Tibial artery (tissue), 4 donors: ENCODE measurements around the gene CCL20.

Experiments used
- DNase-seq, 2 donors: peaks; one replicate each; pipeline ENCODE4 v3.0.0-alpha.2; 2019
- H3K27ac ChIP-seq, 2 donors: fragments of 200-600 bp; sonication (generic) in 1 of 2; 1 replicate in 1 of 2; 2 replicates in 1 of 2; pipeline ENCODE4 v1.5.1; 2018 to 2019; ENCODE audit warnings: mild to moderate bottlenecking in 1 of 2
- H3K27me3 ChIP-seq, 2 donors: fragments of 200-600 bp; sonication (generic) in 1 of 2; one replicate each; pipeline versions ENCODE4 v1.5.1 to v1.6.0; 2016 to 2019
- H3K36me3 ChIP-seq, 3 donors: fragments of 200-600 bp; sonication (generic) in 2 of 3; one replicate each; pipeline ENCODE4 v1.5.1; 2016 to 2019; ENCODE audit warnings: mild to moderate bottlenecking in 2 of 3
- H3K4me1 ChIP-seq, 4 donors: fragments of 200-600 bp; sonication (generic) in 2 of 4; 1 replicate in 3 of 4; 2 replicates in 1 of 4; pipeline ENCODE4 v1.5.1; 2016 to 2019
- H3K4me3 ChIP-seq, 2 donors: fragments of 200-600 bp; sonication (generic) in 1 of 2; 1 replicate in 1 of 2; 2 replicates in 1 of 2; pipeline ENCODE4 v1.5.1; 2018 to 2019; ENCODE audit warnings: mild to moderate bottlenecking in 2 of 2
- H3K9me3 ChIP-seq, 3 donors: fragments of 200-600 bp; sonication (generic) in 1 of 3; one replicate each; pipeline ENCODE4 v1.5.1; 2016 to 2019
- intact Hi-C: fragments of 100-400 bp; cut with DNase I; formaldehyde crosslinking; loops from one replicate; pipeline ENCODE4 v1.15.0; 2023; ENCODE audit warnings: low total_unique reads
- TF ChIP-seq, protein P1 (sequence below), 2 experiments: fragments of 200-600 bp in 1 of 2; fragments of 450-650 bp in 1 of 2; IDR thresholded peaks; one replicate each; pipeline ENCODE4 v1.5.1; 2017 to 2019; ENCODE audit warnings: antibody characterized with exemption in 2 of 2, mild to moderate bottlenecking in 1 of 2, moderate library complexity in 1 of 2

Gene CCL20

DNA sequence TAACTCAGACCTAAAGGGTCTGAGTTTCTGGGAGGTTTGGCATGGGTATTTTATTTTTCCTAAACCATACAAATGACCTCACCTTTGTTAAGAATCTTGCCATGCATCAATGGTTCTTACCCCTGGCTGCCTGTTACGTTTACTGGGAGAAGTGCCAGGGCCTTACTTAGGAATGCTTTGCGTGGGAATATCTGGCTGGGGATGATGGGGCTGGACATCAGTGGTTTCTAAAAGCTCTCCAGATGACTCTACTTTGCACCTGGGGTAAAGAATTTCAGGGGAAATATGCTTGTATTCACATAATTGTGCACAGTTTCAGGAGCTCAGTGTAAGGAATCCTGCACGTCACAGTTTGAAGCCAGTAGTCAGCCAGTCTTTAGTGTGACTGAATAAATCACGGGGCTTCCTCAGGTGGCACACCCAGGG is 39.6 kb downstream of the CCL20 start:
- Histone ChIP-seq H3K4me1 (peaks cover 0 to 14% (median 0%) of the 10 kb centered on the region in 4 donors), H3K9me3 (no peaks in the 10 kb centered on the region), H3K27ac (no peak overlapping the region), H3K4me3 (no peak overlapping the region), H3K36me3 (no peaks in the 10 kb centered on the region), H3K27me3 (no peaks in the 10 kb centered on the region)
- intact Hi-C loops = no loop called here
- TF ChIP-seq, protein P1, sequence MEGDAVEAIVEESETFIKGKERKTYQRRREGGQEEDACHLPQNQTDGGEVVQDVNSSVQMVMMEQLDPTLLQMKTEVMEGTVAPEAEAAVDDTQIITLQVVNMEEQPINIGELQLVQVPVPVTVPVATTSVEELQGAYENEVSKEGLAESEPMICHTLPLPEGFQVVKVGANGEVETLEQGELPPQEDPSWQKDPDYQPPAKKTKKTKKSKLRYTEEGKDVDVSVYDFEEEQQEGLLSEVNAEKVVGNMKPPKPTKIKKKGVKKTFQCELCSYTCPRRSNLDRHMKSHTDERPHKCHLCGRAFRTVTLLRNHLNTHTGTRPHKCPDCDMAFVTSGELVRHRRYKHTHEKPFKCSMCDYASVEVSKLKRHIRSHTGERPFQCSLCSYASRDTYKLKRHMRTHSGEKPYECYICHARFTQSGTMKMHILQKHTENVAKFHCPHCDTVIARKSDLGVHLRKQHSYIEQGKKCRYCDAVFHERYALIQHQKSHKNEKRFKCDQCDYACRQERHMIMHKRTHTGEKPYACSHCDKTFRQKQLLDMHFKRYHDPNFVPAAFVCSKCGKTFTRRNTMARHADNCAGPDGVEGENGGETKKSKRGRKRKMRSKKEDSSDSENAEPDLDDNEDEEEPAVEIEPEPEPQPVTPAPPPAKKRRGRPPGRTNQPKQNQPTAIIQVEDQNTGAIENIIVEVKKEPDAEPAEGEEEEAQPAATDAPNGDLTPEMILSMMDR (IDR thresholded peaks at IDR 0.05) = no peak
- DNase-seq = no peak

DNA sequence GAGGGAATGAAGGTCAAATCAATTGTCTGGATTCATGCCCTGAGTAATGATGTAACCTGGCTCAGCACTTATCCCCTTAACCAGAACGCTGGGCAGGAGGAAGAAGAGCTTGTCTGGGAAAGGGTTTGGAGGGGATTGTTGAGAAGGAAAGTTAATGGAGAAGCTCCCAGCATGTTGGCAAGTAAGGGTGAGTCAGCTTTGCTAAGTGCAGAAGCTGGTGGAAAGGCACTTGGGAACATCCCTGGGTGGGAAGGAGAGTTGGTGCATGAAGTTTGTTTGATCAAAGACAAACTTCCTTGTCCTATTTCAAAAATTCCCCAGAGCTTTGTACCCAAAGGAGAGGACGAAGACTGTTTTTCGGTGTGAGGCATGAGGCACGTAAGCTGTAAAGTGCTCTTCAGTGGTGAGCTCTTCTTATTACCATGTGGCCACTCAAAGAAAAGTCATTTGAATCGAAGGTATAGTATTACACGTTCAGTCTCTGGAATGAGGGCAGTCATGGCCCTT is 40.2 kb downstream of the CCL20 start:
- intact Hi-C loops = no loop called here
- Histone ChIP-seq H3K9me3 (no peaks in the 10 kb centered on the region), H3K27ac (no peak overlapping the region), H3K4me1 (peaks cover 0 to 10% (median 0%) of the 10 kb centered on the region in 4 donors), H3K36me3 (no peaks in the 10 kb centered on the region), H3K27me3 (no peaks in the 10 kb centered on the region), H3K4me3 (no peak overlapping the region)
- TF ChIP-seq, protein P1 (IDR thresholded peaks at IDR 0.05) = no peak
- DNase-seq = no peak

DNA sequence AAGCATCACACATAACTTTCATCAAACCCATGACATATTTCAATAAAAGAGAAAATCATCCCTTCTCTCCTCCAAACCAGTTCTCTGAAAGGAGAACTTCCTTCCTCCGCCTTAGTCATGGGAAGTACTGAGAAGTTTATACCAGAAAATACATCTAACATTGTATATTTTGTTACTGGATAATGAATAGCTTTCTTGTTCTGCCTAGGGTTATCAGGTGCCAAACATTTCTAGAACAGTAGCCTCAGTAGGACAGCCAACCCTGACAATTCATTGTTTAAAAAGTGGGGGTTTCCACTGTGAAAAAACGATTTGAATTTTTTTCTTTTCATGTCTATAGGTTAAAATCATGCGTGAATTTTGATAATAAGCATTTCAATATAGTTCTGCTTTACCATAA is 41.8 kb downstream of the CCL20 start:
- intact Hi-C loops = no loop called here
- TF ChIP-seq, protein P1 (IDR thresholded peaks at IDR 0.05) = no peak
- DNase-seq = no peak

DNA sequence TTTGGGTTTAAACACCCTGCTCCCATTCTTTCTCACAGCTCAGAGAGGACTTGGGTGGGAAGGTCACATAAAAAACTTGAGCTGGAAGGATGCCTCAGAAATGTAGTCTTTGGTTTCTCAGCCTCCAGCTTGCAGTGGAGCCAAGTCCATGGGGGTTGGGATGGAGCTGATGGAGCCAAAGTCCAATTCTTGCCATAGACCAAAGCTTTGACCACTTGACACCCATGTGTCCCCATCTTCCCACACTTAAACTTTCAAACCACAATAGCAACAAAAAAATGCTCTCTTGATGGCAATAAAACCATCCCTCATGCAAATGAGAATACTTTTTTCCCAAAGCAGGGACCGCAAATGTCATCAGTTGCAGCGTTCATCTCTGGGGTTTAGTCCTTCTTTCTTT is 43.1 kb downstream of the CCL20 start:
- H3K27me3 ChIP-seq = no peaks in the 10 kb centered on the region
- no peaks in the 10 kb centered on the region for H3K9me3 ChIP-seq
- H3K27ac ChIP-seq = no peak overlapping the region
- no peaks in the 10 kb centered on the region for H3K36me3 ChIP-seq
- H3K4me3 ChIP-seq = no peak overlapping the region
- intact Hi-C loops = no loop called here
- TF ChIP-seq, protein P1 (IDR thresholded peaks at IDR 0.05) = no peak
- no peak for DNase-seq
- peaks cover 0 to 29% (median 5%) of the 10 kb centered on the region in 4 donors for H3K4me1 ChIP-seq

More for the DNA sequence above, 41.8 kb downstream of the CCL20 start:
- Histone ChIP-seq H3K27me3 (no peaks in the 10 kb centered on the region), H3K4me3 (no peak overlapping the region), H3K9me3 (no peaks in the 10 kb centered on the region), H3K36me3 (no peaks in the 10 kb centered on the region), H3K4me1 (peaks cover 0 to 18% (median 3%) of the 10 kb centered on the region in 4 donors), H3K27ac (no peak overlapping the region)

DNA sequence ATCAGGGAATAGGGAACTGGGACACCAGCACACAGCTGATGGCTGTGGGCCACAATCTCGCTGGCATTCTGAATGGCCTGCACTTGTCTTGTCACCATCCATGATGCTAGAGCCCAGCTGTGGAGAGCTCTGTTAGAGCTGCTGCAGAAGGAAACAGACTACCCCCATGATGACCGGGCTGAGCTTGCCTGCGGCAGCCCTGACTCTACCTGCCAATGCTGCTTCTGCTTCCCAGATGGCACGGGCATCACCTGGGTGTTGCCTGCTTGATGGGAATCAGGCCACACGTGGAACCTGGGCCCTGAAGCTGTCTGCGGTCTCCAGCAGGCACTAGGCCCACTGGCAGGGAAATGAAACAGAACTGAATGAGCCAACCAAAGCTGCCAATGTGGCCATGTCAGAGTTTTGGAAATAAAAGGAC is 46.6 kb downstream of the CCL20 start:
- H3K27ac ChIP-seq = peak overlapping the region; percentile 49 to 67

More for the DNA sequence above, 46.6 kb downstream of the CCL20 start:
- no peaks in the 10 kb centered on the region for H3K27me3 ChIP-seq
- H3K4me3 ChIP-seq = no peak overlapping the region
- no peaks in the 10 kb centered on the region for H3K9me3 ChIP-seq
- DNase-seq = no peak
- no peaks in the 10 kb centered on the region for H3K36me3 ChIP-seq
- peaks cover 0 to 46% (median 10%) of the 10 kb centered on the region in 4 donors for H3K4me1 ChIP-seq
- intact Hi-C loops = no loop called here
- TF ChIP-seq, protein P1 (IDR thresholded peaks at IDR 0.05) = no peak
